HEK293 (cell line): ENCODE results near the gene ST6GALNAC6.

Experiments used
- GLI2 ChIP-seq: fragments of 450-650 bp; formaldehyde crosslinking; IDR thresholded peaks from 2 replicates; pipeline ENCODE4; 2017; ENCODE audit warnings: missing biosample characterization, missing genetic modification characterization, low read depth, borderline replicate concordance
- KLF1 ChIP-seq: fragments of 450-650 bp; formaldehyde crosslinking; IDR thresholded peaks from 2 replicates; pipeline ENCODE4 v1.5.1; 2016; ENCODE audit warnings: missing biosample characterization, missing genetic modification characterization
- KLF10 ChIP-seq: fragments of 450-650 bp; IDR thresholded peaks from 2 replicates; pipeline ENCODE4 v1.5.1; 2018; ENCODE audit warnings: missing biosample characterization, mild to moderate bottlenecking, missing genetic modification characterization
- REPIN1 ChIP-seq: fragments of 450-650 bp; formaldehyde crosslinking; IDR thresholded peaks from 2 replicates; pipeline ENCODE4 v1.5.1; 2017; ENCODE audit warnings: missing biosample characterization, missing genetic modification characterization, low read depth
- REST ChIP-seq: fragments of 450-650 bp; formaldehyde crosslinking; IDR thresholded peaks from 2 replicates; pipeline ENCODE4 v1.5.1; 2016; ENCODE audit warnings: missing biosample characterization, missing genetic modification characterization
- ZBTB48 ChIP-seq: fragments of 450-650 bp; formaldehyde crosslinking; IDR thresholded peaks from 2 replicates; pipeline ENCODE4 v1.5.1; 2016; ENCODE audit warnings: missing biosample characterization, missing genetic modification characterization
- ZBTB6 ChIP-seq: fragments of 450-650 bp; formaldehyde crosslinking; IDR thresholded peaks from 2 replicates; pipeline ENCODE4 v1.5.1; 2017; ENCODE audit warnings: missing biosample characterization, missing genetic modification characterization
- ZBTB7A ChIP-seq: fragments of 450-650 bp; formaldehyde crosslinking; IDR thresholded peaks from 2 replicates; pipeline ENCODE4 v1.5.1; 2016; ENCODE audit warnings: low read depth, missing biosample characterization, missing genetic modification characterization
- ZEB2 ChIP-seq: fragments of 450-650 bp; formaldehyde crosslinking; IDR thresholded peaks from 2 replicates; pipeline ENCODE4 v1.5.1; 2016; ENCODE audit warnings: missing biosample characterization, missing genetic modification characterization
- ZFHX2 ChIP-seq: fragments of 450-650 bp; formaldehyde crosslinking; conservative IDR thresholded peaks from 2 replicates; pipeline ENCODE4 v1.5.1; 2016; ENCODE audit warnings: missing biosample characterization, missing genetic modification characterization
- ZFP3 ChIP-seq: fragments of 450-650 bp; formaldehyde crosslinking; IDR thresholded peaks from 2 replicates; pipeline ENCODE4 v1.5.1; 2016; ENCODE audit warnings: low read depth, missing biosample characterization, missing genetic modification characterization
- ZNF138 ChIP-seq: fragments of 450-650 bp; formaldehyde crosslinking; IDR thresholded peaks from 2 replicates; pipeline ENCODE4 v1.5.1; 2016; ENCODE audit warnings: missing biosample characterization, missing genetic modification characterization, borderline replicate concordance
- ZNF148 ChIP-seq: fragments of 450-650 bp; formaldehyde crosslinking; IDR thresholded peaks from 2 replicates; pipeline ENCODE4 v1.5.0; 2017; ENCODE audit warnings: missing biosample characterization, missing genetic modification characterization, borderline replicate concordance
- ZNF157 ChIP-seq: fragments of 450-650 bp; formaldehyde crosslinking; IDR thresholded peaks from 2 replicates; pipeline ENCODE4 v1.5.1; 2016; ENCODE audit warnings: missing biosample characterization, missing genetic modification characterization
- ZNF221 ChIP-seq: fragments of 450-650 bp; formaldehyde crosslinking; IDR thresholded peaks from 2 replicates; pipeline ENCODE4 v1.5.1; 2017; ENCODE audit warnings: missing biosample characterization, missing genetic modification characterization, borderline replicate concordance
- ZNF223 ChIP-seq: fragments of 450-650 bp; formaldehyde crosslinking; IDR thresholded peaks from 2 replicates; pipeline ENCODE4 v1.5.1; 2016; ENCODE audit warnings: missing biosample characterization, missing genetic modification characterization
- ZNF274 ChIP-seq, 2 experiments: fragments of 200-500 bp in 1 of 2; fragments of 450-650 bp in 1 of 2; sonication (Bioruptor generic) in 1 of 2; formaldehyde crosslinking in 1 of 2; IDR thresholded peaks; 2 replicates each; pipeline versions ENCODE4 v1.5.1 to v1.6.1; 2014 to 2016; ENCODE audit warnings: borderline replicate concordance in 1 of 2, inconsistent platforms in 1 of 2, low read length in 1 of 2, missing biosample characterization in 1 of 2, missing genetic modification characterization in 1 of 2
- ZNF501 ChIP-seq: fragments of 450-650 bp; formaldehyde crosslinking; IDR thresholded peaks from 2 replicates; pipeline ENCODE4 v1.5.1; 2016; ENCODE audit warnings: missing biosample characterization, missing genetic modification characterization
- ZNF518A ChIP-seq: fragments of 450-650 bp; formaldehyde crosslinking; conservative IDR thresholded peaks from 2 replicates; pipeline ENCODE4 v1.5.1; 2016; ENCODE audit warnings: low read depth, missing biosample characterization, missing genetic modification characterization
- ZNF529 ChIP-seq: fragments of 450-650 bp; formaldehyde crosslinking; IDR thresholded peaks from 2 replicates; pipeline ENCODE4 v1.5.1; 2017; ENCODE audit warnings: missing genetic modification characterization, missing biosample characterization; ENCODE audit not compliant: insufficient replicate concordance
- ZNF549 ChIP-seq: fragments of 450-650 bp; IDR thresholded peaks from 2 replicates; pipeline ENCODE4 v1.5.1; 2018; ENCODE audit warnings: missing biosample characterization, missing genetic modification characterization, mild to moderate bottlenecking, inconsistent platforms, moderate library complexity
- ZNF626 ChIP-seq: fragments of 450-650 bp; sonication (Bioruptor Pico); formaldehyde crosslinking; IDR thresholded peaks from 2 replicates; pipeline ENCODE4 v1.5.1; 2018; ENCODE audit warnings: missing biosample characterization, missing genetic modification characterization, inconsistent platforms
- ZNF629 ChIP-seq: fragments of 450-650 bp; formaldehyde crosslinking; IDR thresholded peaks from 2 replicates; pipeline ENCODE4 v1.5.1; 2017; ENCODE audit warnings: missing biosample characterization, missing genetic modification characterization
- ZNF645 ChIP-seq: fragments of 450-650 bp; formaldehyde crosslinking; IDR thresholded peaks from 2 replicates; pipeline ENCODE4; 2016; ENCODE audit warnings: missing biosample characterization, missing genetic modification characterization
- ZNF777 ChIP-seq: fragments of 450-650 bp; formaldehyde crosslinking; IDR thresholded peaks from 2 replicates; pipeline ENCODE4 v1.5.1; 2017; ENCODE audit warnings: missing biosample characterization, missing genetic modification characterization, borderline replicate concordance
- ZSCAN30 ChIP-seq: fragments of 450-650 bp; IDR thresholded peaks from 2 replicates; pipeline ENCODE4 v1.5.1; 2018; ENCODE audit warnings: missing biosample characterization, mild to moderate bottlenecking, missing genetic modification characterization, moderate library complexity

Gene ST6GALNAC6

GRCh38 chr9:127898433-127899127, 823 bp downstream of the ST6GALNAC6 start (continued):
- 0 out of 2 replicates have a peak, but pooled peaks have one; percentile 33 for TF ChIP-seq ZNF223 (tag by site-specific recombination)
- 0 out of 2 replicates have a peak, but pooled peaks have one; percentile 24 for TF ChIP-seq KLF10 (tag by site-specific recombination)
- no peak for TF ChIP-seq KLF1 (tag by site-specific recombination)
- TF ChIP-seq ZBTB7A (tag by site-specific recombination) = no peak
- TF ChIP-seq ZNF549 (tag by site-specific recombination) = no peak
- no peak for TF ChIP-seq ZNF157
- no peak for TF ChIP-seq ZNF645 (tag by site-specific recombination)
- TF ChIP-seq ZNF518A (tag by site-specific recombination) = no peak
- TF ChIP-seq ZBTB6 (tag by site-specific recombination) = peak; percentile 85
- no peak for TF ChIP-seq ZNF274 (IDR thresholded peaks at IDR 0.05; ENCODE audit: low read length)
- no peak for TF ChIP-seq ZNF274 (tag by site-specific recombination; IDR thresholded peaks at IDR 0.05; ENCODE audit: borderline replicate concordance)
- TF ChIP-seq ZNF138 (tag by site-specific recombination) = no peak
- no peak for TF ChIP-seq REST (tag by site-specific recombination)
- TF ChIP-seq ZNF629 (tag by site-specific recombination) = no peak
- 0 out of 2 replicates have a peak, but pooled peaks have one; percentile 33 for TF ChIP-seq ZEB2 (tag by site-specific recombination)
- peak; percentile 54; the same call in 1 of the 2 replicates for TF ChIP-seq ZFP3 (tag by site-specific recombination)
- no peak for TF ChIP-seq ZNF221
- no peak for TF ChIP-seq ZNF501
- TF ChIP-seq ZNF148 (tag by site-specific recombination) = no peak
- TF ChIP-seq ZNF626 (tag by site-specific recombination) = no peak
- TF ChIP-seq REPIN1 (tag by site-specific recombination) = no peak
- peak; percentile 54 for TF ChIP-seq ZFHX2 (tag by site-specific recombination)
- TF ChIP-seq ZNF529 = no peak
- peak; percentile 60 for TF ChIP-seq ZSCAN30
- no peak for TF ChIP-seq ZNF777
- TF ChIP-seq ZBTB48 = no peak
- TF ChIP-seq GLI2 (tag by site-specific recombination) = no peak
